HepG2 (cell line): ENCODE data around the gene MOV10L1. TPM values are rescaled to one million over a fixed set of nuclear protein-coding genes. Genes with fewer than 3 reads are reported as not detected.

Experiments used
- ARNTL ChIP-seq: sonication (generic); formaldehyde crosslinking; IDR thresholded peaks from 2 replicates; pipeline ENCODE4 v1.4.0; 2020; ENCODE audit warnings: mild to moderate bottlenecking, missing genetic modification reagents
- CREB1 ChIP-seq, 2 experiments: fragments of 450-650 bp in 1 of 2; IDR thresholded peaks; 2 replicates each; pipeline ENCODE4 v1.6.1; 2016 to 2017; ENCODE audit warnings: control low read depth in 1 of 2, mild to moderate bottlenecking in 1 of 2, missing compliant biosample characterization in 1 of 2, missing genetic modification characterization in 1 of 2
- FOXC1 ChIP-seq: sonication (generic); formaldehyde crosslinking; IDR thresholded peaks from 2 replicates; pipeline ENCODE4 v1.8.0; 2022; ENCODE audit warnings: mild to moderate bottlenecking, missing genetic modification reagents, borderline replicate concordance
- HDAC6 ChIP-seq: fragments of 200-600 bp; sonication (generic); IDR thresholded peaks from 2 replicates; pipeline ENCODE4 v1.7.0; 2017; ENCODE audit warnings: mild to moderate bottlenecking, antibody characterized with exemption, low read length, low read depth
- HOXD1 ChIP-seq: sonication (generic); formaldehyde crosslinking; IDR thresholded peaks from 2 replicates; pipeline ENCODE4 v1.5.0; 2020; ENCODE audit warnings: missing genetic modification reagents
- KAT2B ChIP-seq: fragments of 150-350 bp; IDR thresholded peaks from 2 replicates; pipeline ENCODE4 v1.6.1; 2014; ENCODE audit warnings: low read depth, low read length, borderline replicate concordance
- MAFK ChIP-seq, 2 experiments: IDR thresholded peaks in 1 of 2; conservative IDR thresholded peaks in 1 of 2; 2 replicates each; pipeline ENCODE4 v1.6.1; 2011; ENCODE audit warnings: improper control_type of control experiment in 2 of 2, low read length in 2 of 2
- NR2F2 ChIP-seq: IDR thresholded peaks from 2 replicates; pipeline ENCODE4 v1.6.1; 2012; ENCODE audit warnings: low read depth, inconsistent platforms, borderline replicate concordance
- SOX5 ChIP-seq: IDR thresholded peaks from 2 replicates; pipeline ENCODE4 v1.6.1; 2016; ENCODE audit warnings: borderline replicate concordance
- ZFAT ChIP-seq: sonication (generic); formaldehyde crosslinking; conservative IDR thresholded peaks from 2 replicates; pipeline ENCODE4 v1.8.1; 2023; ENCODE audit warnings: missing genetic modification reagents, inconsistent platforms
- ZFP41 ChIP-seq: sonication (generic); formaldehyde crosslinking; IDR thresholded peaks from 2 replicates; pipeline ENCODE4 v1.4.0; 2020; ENCODE audit warnings: mild to moderate bottlenecking, missing genetic modification reagents, borderline replicate concordance
- ZFP90 ChIP-seq: sonication (generic); formaldehyde crosslinking; IDR thresholded peaks from 2 replicates; pipeline ENCODE4 v1.8.0; 2022; ENCODE audit warnings: missing genetic modification reagents, mild to moderate bottlenecking, inconsistent platforms, borderline replicate concordance
- ZFYVE20 ChIP-seq: sonication (generic); formaldehyde crosslinking; IDR thresholded peaks from 2 replicates; pipeline ENCODE4 v1.8.0; 2023; ENCODE audit warnings: low read depth, mild to moderate bottlenecking, moderate library complexity, missing genetic modification reagents, borderline replicate concordance
- ZIK1 ChIP-seq: sonication (generic); formaldehyde crosslinking; IDR thresholded peaks from 2 replicates; pipeline ENCODE4 v1.5.0; 2020; ENCODE audit warnings: mild to moderate bottlenecking, low read depth, missing genetic modification reagents, borderline replicate concordance
- ZNF224 ChIP-seq: sonication (generic); formaldehyde crosslinking; IDR thresholded peaks from 2 replicates; pipeline ENCODE4 v1.5.0; 2020; ENCODE audit warnings: mild to moderate bottlenecking, missing genetic modification reagents
- ZNF263 ChIP-seq: sonication (generic); formaldehyde crosslinking; IDR thresholded peaks from 2 replicates; pipeline ENCODE4 v1.4.0; 2020; ENCODE audit warnings: missing genetic modification reagents
- ZNF317 ChIP-seq: sonication (generic); formaldehyde crosslinking; IDR thresholded peaks from 2 replicates; pipeline ENCODE4 v1.5.0; 2020; ENCODE audit warnings: mild to moderate bottlenecking, missing genetic modification reagents
- ZNF510 ChIP-seq: sonication (generic); formaldehyde crosslinking; IDR thresholded peaks from 2 replicates; pipeline ENCODE4 v1.4.0; 2020; ENCODE audit warnings: low read depth, mild to moderate bottlenecking, missing genetic modification reagents
- ZSCAN21 ChIP-seq: sonication (generic); formaldehyde crosslinking; IDR thresholded peaks from 2 replicates; pipeline ENCODE4 v1.8.0; 2022; ENCODE audit warnings: mild to moderate bottlenecking, missing genetic modification reagents, moderate library complexity, borderline replicate concordance
- ZSCAN25 ChIP-seq: sonication (generic); formaldehyde crosslinking; IDR thresholded peaks from 2 replicates; pipeline ENCODE4 v1.8.0; 2022; ENCODE audit warnings: mild to moderate bottlenecking, missing genetic modification reagents
- polyA plus RNA-seq, 8 experiments: library from polyadenylated mRNA; depleted of rRNA in 3 of 8; stranded (reverse) in 7 of 8; unstranded in 1 of 8; fragments of >200 nt; fragmentation: Illumina TruSeq in 4 of 8; extraction: Trizol in 4 of 8; gene quantifications; 2 replicates each; pipeline versions ENCODE4 v1.2.1 to v1.2.3, GENCODE V29; 2011 to 2016; ENCODE audit warnings: low read depth in 4 of 8, missing spikeins in 1 of 8, mixed read lengths in 1 of 8; ENCODE audit not compliant: insufficient read depth in 1 of 8
- total RNA-seq, 5 experiments: library from RNA; depleted of rRNA; stranded (reverse); fragments of >200 nt; fragmentation: Illumina TruSeq; extraction: Trizol; gene quantifications; 2 replicates each; pipeline ENCODE4 v1.2.3, GENCODE V29; 2016; ENCODE audit warnings: low read depth in 1 of 5
- TF ChIP-seq, protein P1 (sequence below), 2 experiments: sonication (generic) in 1 of 2; formaldehyde crosslinking in 1 of 2; IDR thresholded peaks; 2 replicates each; pipeline versions ENCODE4 v1.5.1 to v1.6.1; 2011 to 2020; ENCODE audit warnings: borderline replicate concordance in 1 of 2, low read depth in 1 of 2, low read length in 1 of 2, mild to moderate bottlenecking in 1 of 2, missing genetic modification reagents in 1 of 2, moderate library complexity in 1 of 2
- TF ChIP-seq, protein P2 (sequence below): sonication (generic); formaldehyde crosslinking; IDR thresholded peaks from 2 replicates; pipeline ENCODE4 v1.4.0; 2020; ENCODE audit warnings: missing genetic modification reagents, borderline replicate concordance
- TF ChIP-seq, protein P3 (sequence below): IDR thresholded peaks from 2 replicates; pipeline ENCODE4 v1.6.1; 2016; ENCODE audit warnings: missing biosample characterization, missing genetic modification reagents, low read depth

Gene MOV10L1
- total and polyA plus RNA-seq, 2 of the 13 experiments (the other 11 are each of a cell fraction or from before 2014, with no cell fraction given) = 0.11 to 0.12 TPM

DNA sequence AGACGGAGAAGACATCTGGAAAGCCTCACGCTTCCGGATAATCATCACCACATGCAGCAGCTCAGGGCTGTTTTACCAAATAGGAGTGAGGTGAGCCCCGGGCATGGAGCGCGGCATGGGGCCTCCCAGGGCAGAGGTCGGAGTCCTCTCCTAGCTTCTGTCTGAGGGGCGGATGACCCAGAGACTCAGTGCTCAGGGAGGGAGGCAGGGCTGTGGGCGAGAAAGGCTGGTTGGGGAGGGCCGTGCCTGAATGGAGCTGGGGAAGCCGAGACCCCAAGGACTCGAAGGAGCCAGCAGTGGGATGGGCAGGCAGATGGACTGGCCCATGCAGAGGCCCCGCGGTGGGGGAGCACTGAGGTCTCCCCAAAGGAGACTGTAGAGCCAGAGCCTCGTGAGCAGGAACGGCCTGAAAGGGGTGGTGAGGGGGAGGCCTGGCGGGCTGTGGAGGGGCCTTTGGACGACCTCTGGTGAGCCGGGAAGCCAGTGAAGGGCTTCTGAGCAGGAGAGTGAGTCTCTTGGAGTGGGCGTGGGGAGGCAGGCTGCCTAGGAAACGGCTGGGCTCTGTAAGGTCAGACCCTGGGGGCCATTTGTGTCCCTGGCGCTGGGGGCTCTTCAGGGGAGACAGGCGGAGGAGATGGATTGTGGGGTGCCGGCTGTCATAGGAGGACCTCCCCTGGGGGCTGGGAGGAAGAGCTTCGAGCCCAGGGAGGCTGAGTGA is 56.1 kb downstream of the MOV10L1 start (continued):
- TF ChIP-seq ZFP41 = no peak
- no peak for TF ChIP-seq MAFK (conservative IDR thresholded peaks at IDR 0.05 in 1 of 2, IDR thresholded peaks at IDR 0.05 in 1 of 2; ENCODE audit: low read length in 2 of 2)
- TF ChIP-seq, protein P1, sequence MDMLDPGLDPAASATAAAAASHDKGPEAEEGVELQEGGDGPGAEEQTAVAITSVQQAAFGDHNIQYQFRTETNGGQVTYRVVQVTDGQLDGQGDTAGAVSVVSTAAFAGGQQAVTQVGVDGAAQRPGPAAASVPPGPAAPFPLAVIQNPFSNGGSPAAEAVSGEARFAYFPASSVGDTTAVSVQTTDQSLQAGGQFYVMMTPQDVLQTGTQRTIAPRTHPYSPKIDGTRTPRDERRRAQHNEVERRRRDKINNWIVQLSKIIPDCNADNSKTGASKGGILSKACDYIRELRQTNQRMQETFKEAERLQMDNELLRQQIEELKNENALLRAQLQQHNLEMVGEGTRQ (IDR thresholded peaks at IDR 0.05; ENCODE audit: low read depth, low read length) = no peak
- TF ChIP-seq, protein P1 (CRISPR knock-in tag; IDR thresholded peaks at IDR 0.05; ENCODE audit: borderline replicate concordance) = no peak
- TF ChIP-seq, protein P2, sequence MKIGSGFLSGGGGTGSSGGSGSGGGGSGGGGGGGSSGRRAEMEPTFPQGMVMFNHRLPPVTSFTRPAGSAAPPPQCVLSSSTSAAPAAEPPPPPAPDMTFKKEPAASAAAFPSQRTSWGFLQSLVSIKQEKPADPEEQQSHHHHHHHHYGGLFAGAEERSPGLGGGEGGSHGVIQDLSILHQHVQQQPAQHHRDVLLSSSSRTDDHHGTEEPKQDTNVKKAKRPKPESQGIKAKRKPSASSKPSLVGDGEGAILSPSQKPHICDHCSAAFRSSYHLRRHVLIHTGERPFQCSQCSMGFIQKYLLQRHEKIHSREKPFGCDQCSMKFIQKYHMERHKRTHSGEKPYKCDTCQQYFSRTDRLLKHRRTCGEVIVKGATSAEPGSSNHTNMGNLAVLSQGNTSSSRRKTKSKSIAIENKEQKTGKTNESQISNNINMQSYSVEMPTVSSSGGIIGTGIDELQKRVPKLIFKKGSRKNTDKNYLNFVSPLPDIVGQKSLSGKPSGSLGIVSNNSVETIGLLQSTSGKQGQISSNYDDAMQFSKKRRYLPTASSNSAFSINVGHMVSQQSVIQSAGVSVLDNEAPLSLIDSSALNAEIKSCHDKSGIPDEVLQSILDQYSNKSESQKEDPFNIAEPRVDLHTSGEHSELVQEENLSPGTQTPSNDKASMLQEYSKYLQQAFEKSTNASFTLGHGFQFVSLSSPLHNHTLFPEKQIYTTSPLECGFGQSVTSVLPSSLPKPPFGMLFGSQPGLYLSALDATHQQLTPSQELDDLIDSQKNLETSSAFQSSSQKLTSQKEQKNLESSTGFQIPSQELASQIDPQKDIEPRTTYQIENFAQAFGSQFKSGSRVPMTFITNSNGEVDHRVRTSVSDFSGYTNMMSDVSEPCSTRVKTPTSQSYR = no peak; the same call in 1 of the 2 replicates
- peak; percentile 47; the same call in 1 of the 2 replicates for TF ChIP-seq ARNTL (CRISPR knock-in tag)
- TF ChIP-seq HOXD1 = no peak
- no peak for TF ChIP-seq ZNF317 (CRISPR knock-in tag)
- no peak for TF ChIP-seq ZFP90
- no peak for TF ChIP-seq ZFYVE20
- no peak for TF ChIP-seq ZSCAN21
- TF ChIP-seq HDAC6 = no peak
- TF ChIP-seq ZSCAN25 (CRISPR knock-in tag) = no peak
- TF ChIP-seq ZNF510 = no peak
- peak; percentile 83 for TF ChIP-seq ZNF263
- no peak for TF ChIP-seq FOXC1 (CRISPR knock-in tag)
- no peak for TF ChIP-seq ZFAT (CRISPR knock-in tag)
- no peak for TF ChIP-seq ZIK1 (CRISPR knock-in tag)
- TF ChIP-seq, protein P3, sequence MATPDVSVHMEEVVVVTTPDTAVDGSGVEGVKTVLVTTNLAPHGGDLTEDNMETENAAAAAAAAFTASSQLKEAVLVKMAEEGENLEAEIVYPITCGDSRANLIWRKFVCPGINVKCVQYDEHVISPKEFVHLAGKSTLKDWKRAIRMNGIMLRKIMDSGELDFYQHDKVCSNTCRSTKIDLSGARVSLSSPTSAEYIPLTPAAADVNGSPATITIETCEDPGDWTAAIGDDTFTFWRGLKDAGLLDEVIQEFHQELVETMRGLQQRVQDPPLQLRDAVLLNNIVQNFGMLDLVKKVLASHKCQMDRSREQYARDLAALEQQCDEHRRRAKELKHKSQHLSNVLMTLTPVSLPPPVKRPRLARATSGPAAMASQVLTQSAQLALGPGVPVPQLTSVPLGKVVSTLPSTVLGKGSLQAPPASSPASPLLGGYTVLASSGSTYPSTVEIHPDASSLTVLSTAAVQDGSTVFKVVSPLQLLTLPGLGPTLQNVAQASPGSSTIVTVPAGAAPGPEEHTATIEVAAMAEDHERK = no peak
- no peak for TF ChIP-seq CREB1 (IDR thresholded peaks at IDR 0.05)
- no peak for TF ChIP-seq CREB1 (CRISPR knock-in tag; IDR thresholded peaks at IDR 0.05)
- no peak for TF ChIP-seq KAT2B
- no peak for TF ChIP-seq NR2F2
- 0 out of 2 replicates have a peak, but pooled peaks have one; percentile 51 for TF ChIP-seq ZNF224 (CRISPR knock-in tag)
- TF ChIP-seq SOX5 = 0 out of 2 replicates have a peak, but pooled peaks have one; percentile 20
